Measurements from ENCODE around the gene MC3R. TPM values are rescaled to one million over a fixed set of nuclear protein-coding genes. Genes with fewer than 3 reads are reported as not detected.

Gene MC3R
- total and polyA plus RNA-seq, 4 donors, result not detected

GRCh38 chr20:56237335-56237734 is 11.2 kb upstream of the MC3R start:
- no peak overlapping the region for H3K9ac ChIP-seq (ENCODE audit: insufficient read depth in 1 of 2, low read length in 2 of 2)
- no peaks in the 10 kb centered on the region for H3K36me3 ChIP-seq (ENCODE audit: control insufficient read depth in 4 of 4, insufficient read depth in 4 of 4, low read length in 4 of 4)
- H3K27ac ChIP-seq (ENCODE audit: low read depth in 1 of 2, low read length in 1 of 2), result no peak overlapping the region
- ATAC-seq (ENCODE audit: insufficient read depth, low FRiP score), result no peak
- H3K4me1 ChIP-seq (ENCODE audit: control insufficient read depth in 5 of 5, insufficient read depth in 5 of 5, low read length in 5 of 5), result no peaks in the 10 kb centered on the region
- peaks cover 0 to 11% (median 5%) of the 10 kb centered on the region in 4 donors for H3K9me3 ChIP-seq (ENCODE audit: control insufficient read depth in 4 of 4, insufficient read depth in 3 of 4, low read length in 3 of 4)
- DNase-seq, result no peak
- no peaks in the 10 kb centered on the region for H3K27me3 ChIP-seq (ENCODE audit: control insufficient read depth in 3 of 3, insufficient read depth in 3 of 3, low read length in 2 of 3)
- TF ChIP-seq, protein P1, sequence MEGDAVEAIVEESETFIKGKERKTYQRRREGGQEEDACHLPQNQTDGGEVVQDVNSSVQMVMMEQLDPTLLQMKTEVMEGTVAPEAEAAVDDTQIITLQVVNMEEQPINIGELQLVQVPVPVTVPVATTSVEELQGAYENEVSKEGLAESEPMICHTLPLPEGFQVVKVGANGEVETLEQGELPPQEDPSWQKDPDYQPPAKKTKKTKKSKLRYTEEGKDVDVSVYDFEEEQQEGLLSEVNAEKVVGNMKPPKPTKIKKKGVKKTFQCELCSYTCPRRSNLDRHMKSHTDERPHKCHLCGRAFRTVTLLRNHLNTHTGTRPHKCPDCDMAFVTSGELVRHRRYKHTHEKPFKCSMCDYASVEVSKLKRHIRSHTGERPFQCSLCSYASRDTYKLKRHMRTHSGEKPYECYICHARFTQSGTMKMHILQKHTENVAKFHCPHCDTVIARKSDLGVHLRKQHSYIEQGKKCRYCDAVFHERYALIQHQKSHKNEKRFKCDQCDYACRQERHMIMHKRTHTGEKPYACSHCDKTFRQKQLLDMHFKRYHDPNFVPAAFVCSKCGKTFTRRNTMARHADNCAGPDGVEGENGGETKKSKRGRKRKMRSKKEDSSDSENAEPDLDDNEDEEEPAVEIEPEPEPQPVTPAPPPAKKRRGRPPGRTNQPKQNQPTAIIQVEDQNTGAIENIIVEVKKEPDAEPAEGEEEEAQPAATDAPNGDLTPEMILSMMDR (IDR thresholded peaks at IDR 0.05; ENCODE audit: control extremely low read depth, extremely low read depth), result no peak
- no peak overlapping the region for H3K4me3 ChIP-seq

DNA sequence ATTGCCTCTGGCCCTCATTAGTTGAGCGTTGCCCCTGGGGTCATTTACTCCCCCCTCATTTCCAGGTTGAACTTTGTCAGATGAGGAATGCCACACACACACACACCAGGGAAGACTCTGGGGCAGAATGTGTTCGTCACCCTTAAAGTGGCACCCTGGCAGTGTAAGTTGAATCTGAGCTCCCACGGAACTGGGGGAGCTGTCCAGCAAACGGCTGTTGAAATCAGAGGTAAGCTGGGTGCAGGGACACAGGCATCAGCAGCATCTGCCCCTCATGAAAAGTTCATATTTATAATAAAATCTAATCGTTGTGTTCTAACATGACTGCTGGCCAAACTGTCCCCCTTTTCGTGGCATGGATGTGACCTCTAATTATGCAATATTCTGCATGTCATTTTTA is 4.3 kb upstream of the MC3R start:
- no peak for ATAC-seq (ENCODE audit: insufficient read depth, low FRiP score)
- TF ChIP-seq, protein P1 (IDR thresholded peaks at IDR 0.05; ENCODE audit: control extremely low read depth, extremely low read depth), result no peak
- WGBS, 2 donors, result 28 to 37% methylated on average over 6 of the region's 6 CpGs

GRCh38 chr20:56245761-56246160 is 2.8 kb upstream of the MC3R start:
- WGBS, 2 donors, result 13 to 17% methylated on average over 3 of the region's 3 CpGs
- H3K9me3 ChIP-seq (ENCODE audit: control insufficient read depth in 4 of 4, insufficient read depth in 3 of 4, low read length in 3 of 4), result no peaks in the 10 kb centered on the region
- TF ChIP-seq, protein P1 (IDR thresholded peaks at IDR 0.05; ENCODE audit: control extremely low read depth, extremely low read depth), result no peak
- H3K27me3 ChIP-seq (ENCODE audit: control insufficient read depth in 3 of 3, insufficient read depth in 3 of 3, low read length in 2 of 3), result peaks cover 0 to 18% (median 6%) of the 10 kb centered on the region in 3 donors
- no peaks in the 10 kb centered on the region for H3K36me3 ChIP-seq (ENCODE audit: control insufficient read depth in 4 of 4, insufficient read depth in 4 of 4, low read length in 4 of 4)
- H3K27ac ChIP-seq (ENCODE audit: low read depth in 1 of 2, low read length in 1 of 2), result no peak overlapping the region
- H3K4me3 ChIP-seq, result no peak overlapping the region
- H3K9ac ChIP-seq (ENCODE audit: insufficient read depth in 1 of 2, low read length in 2 of 2), result no peak overlapping the region
- DNase-seq (no peak), ATAC-seq (ENCODE audit: insufficient read depth, low FRiP score) (no peak)
- H3K4me1 ChIP-seq (ENCODE audit: control insufficient read depth in 5 of 5, insufficient read depth in 5 of 5, low read length in 5 of 5), result peaks cover 0 to 1% (median 0%) of the 10 kb centered on the region in 5 donors

More for the DNA sequence above, 4.3 kb upstream of the MC3R start:
- Histone ChIP-seq H3K27ac (ENCODE audit: low read depth in 1 of 2, low read length in 1 of 2) (no peak overlapping the region), H3K27me3 (ENCODE audit: control insufficient read depth in 3 of 3, insufficient read depth in 3 of 3, low read length in 2 of 3) (peaks cover 0 to 18% (median 2%) of the 10 kb centered on the region in 3 donors), H3K4me1 (ENCODE audit: control insufficient read depth in 5 of 5, insufficient read depth in 5 of 5, low read length in 5 of 5) (peaks cover 0 to 1% (median 0%) of the 10 kb centered on the region in 5 donors), H3K9ac (ENCODE audit: insufficient read depth in 1 of 2, low read length in 2 of 2) (no peak overlapping the region), H3K36me3 (ENCODE audit: control insufficient read depth in 4 of 4, insufficient read depth in 4 of 4, low read length in 4 of 4) (no peaks in the 10 kb centered on the region), H3K9me3 (ENCODE audit: control insufficient read depth in 4 of 4, insufficient read depth in 3 of 4, low read length in 3 of 4) (no peaks in the 10 kb centered on the region), H3K4me3 (no peak overlapping the region)
- DNase-seq, result peak in 2 of 3 donors; percentile 1 to 21

Measured in lung (tissue), 12 donors.